Caco-2 (cell line): Measurements from ENCODE around the gene LDB3. TPM values are rescaled to one million over a fixed set of nuclear protein-coding genes. Genes with fewer than 3 reads are reported as not detected.

Source experiments
- BruUV-seq: library from RNA; stranded (reverse); fragments of 400-500 nt; replicated peaks from 2 replicates; lab custom pipeline; 2021; lab: Mats Ljungman, UMichigan
- CTCF ChIA-PET: fragments of 300-600 bp; sonication (Branson Sonifier 250); formaldehyde crosslinking; loops from one replicate; lab custom pipeline; 2022; ENCODE audit warnings: antibody characterized with exemption; lab: Charles Lee
- POLR2A ChIA-PET: fragments of 300-600 bp; sonication (Branson Sonifier 250); formaldehyde crosslinking; loops from one replicate; lab custom pipeline; 2022; ENCODE audit warnings: antibody characterized with exemption; lab: Charles Lee
- DNase-seq, 2 experiments: peaks; one replicate each; pipeline versions ENCODE4 v3.0.0 to v3.0.0-alpha.2; 2020 to 2022
- H3K27me3 ChIP-seq: replicated peaks from 2 replicates; pipeline ENCODE4 v1.6.0; 2011; ENCODE audit warnings: low read length; ENCODE audit not compliant: control insufficient read depth, insufficient read depth
- H3K36me3 ChIP-seq: 2 replicates; pipeline ENCODE4 v1.5.1; 2011; ENCODE audit warnings: low read length; ENCODE audit not compliant: control insufficient read depth, insufficient read depth
- H3K4me1 ChIP-seq: fragments of 250-450 bp; sonication (Bioruptor Pico); 2 replicates; pipeline ENCODE4 v1.5.1; 2020; ENCODE audit warnings: mild to moderate bottlenecking
- H3K4me3 ChIP-seq: 2 replicates; pipeline ENCODE4 v1.5.1; 2011; ENCODE audit warnings: low read depth, mild to moderate bottlenecking, control low read depth, low read length
- H3K9me3 ChIP-seq: fragments of 250-450 bp; sonication (Bioruptor Pico); 2 replicates; pipeline ENCODE4 v1.5.1; 2020; ENCODE audit warnings: mild to moderate bottlenecking, moderate library complexity
- H3K27ac Mint-ChIP-seq: one replicate; pipeline ENCODE4 v1.8.0; 2022; ENCODE audit warnings: mixed read lengths; ENCODE audit not compliant: unreplicated experiment
- H3K27me3 Mint-ChIP-seq: one replicate; pipeline ENCODE4 v1.8.0; 2022; ENCODE audit warnings: mixed read lengths; ENCODE audit not compliant: insufficient read depth, unreplicated experiment
- H3K36me3 Mint-ChIP-seq: one replicate; pipeline ENCODE4 v1.8.0; 2022; ENCODE audit warnings: mild to moderate bottlenecking, mixed read lengths; ENCODE audit not compliant: insufficient read depth, unreplicated experiment
- H3K4me1 Mint-ChIP-seq: one replicate; pipeline ENCODE4 v1.8.0; 2022; ENCODE audit warnings: low read depth, mixed read lengths; ENCODE audit not compliant: unreplicated experiment
- H3K4me3 Mint-ChIP-seq: one replicate; pipeline ENCODE4 v1.8.0; 2022; ENCODE audit warnings: mild to moderate bottlenecking, moderate library complexity, mixed read lengths; ENCODE audit not compliant: unreplicated experiment
- H3K9me3 Mint-ChIP-seq: one replicate; pipeline ENCODE4 v1.8.0; 2022; ENCODE audit warnings: mixed read lengths; ENCODE audit not compliant: unreplicated experiment
- CTCF ChIP-seq, 2 experiments: fragments of 200-600 bp in 1 of 2; IDR thresholded peaks; 1 replicate in 1 of 2; 2 replicates in 1 of 2; pipeline versions ENCODE4 v1.5.1 to v1.8.0; 2011 to 2022; ENCODE audit warnings: antibody characterized with exemption in 1 of 2, control low read depth in 1 of 2, inconsistent platforms in 1 of 2, low read depth in 1 of 2, low read length in 1 of 2, mild to moderate bottlenecking in 1 of 2, moderate library complexity in 1 of 2; ENCODE audit not compliant: insufficient read depth in 1 of 2, severe bottlenecking in 1 of 2, unreplicated experiment in 1 of 2
- intact Hi-C: fragments of 100-400 bp; cut with micrococcal nuclease; formaldehyde crosslinking; loops from one replicate; pipeline ENCODE4 v1.10.0; 2022; ENCODE audit not compliant: unreplicated experiment
- total RNA-seq: library from RNA; stranded (reverse); gene quantifications from 2 replicates; pipeline ENCODE4 v1.2.3, GENCODE V29; 2022

The LDB3 gene
- total RNA-seq, 1 experiment from 2014 or later: 0.09 TPM

- no TSS peak for BruUV-seq
- CTCF ChIA-PET: interaction anchor here (0.8 kb wide), 1 partner anchor 890 kb away, joined by 6 read pairs; no protein-coding TSS in a partner anchor
- intact Hi-C loops: no loop called here
These were observed 10.8 kb upstream of the LDB3 start for GRCh38 chr10:86657396-86658011.

GRCh38 chr10:86658261-86658741 lies 10.0 kb upstream of the LDB3 start:
- BruUV-seq: no TSS peak
- intact Hi-C loops: no loop called here
- H3K4me3 Mint-ChIP-seq: no peak overlapping the region
- no peak overlapping the region for H3K27ac Mint-ChIP-seq
- Histone ChIP-seq H3K36me3 (no peaks in the 10 kb centered on the region), H3K4me3 (no peak overlapping the region), H3K4me1 (no peaks in the 10 kb centered on the region), H3K9me3 (no peaks in the 10 kb centered on the region), H3K27me3 (no peaks in the 10 kb centered on the region)
- no peaks in the 10 kb centered on the region for H3K9me3 Mint-ChIP-seq
- ChIA-PET CTCF (no interaction called here), POLR2A (no interaction called here)
- H3K4me1 Mint-ChIP-seq: no peaks in the 10 kb centered on the region
- H3K27me3 Mint-ChIP-seq: no peaks in the 10 kb centered on the region
- peak in 1 of 2 experiments; percentile 29 for DNase-seq
- TF ChIP-seq CTCF (IDR thresholded peaks at IDR 0.05; ENCODE audit: insufficient read depth in 1 of 2, low read depth in 1 of 2, low read length in 1 of 2, severe bottlenecking in 1 of 2, unreplicated experiment in 1 of 2): no peak
- H3K36me3 Mint-ChIP-seq: no peaks in the 10 kb centered on the region

More at GRCh38 chr10:86657396-86658011, 10.8 kb upstream of the LDB3 start:
- Mint-ChIP-seq H3K9me3 (no peaks in the 10 kb centered on the region), H3K36me3 (no peaks in the 10 kb centered on the region), H3K4me1 (no peaks in the 10 kb centered on the region), H3K27me3 (no peaks in the 10 kb centered on the region), H3K27ac (no peak overlapping the region), H3K4me3 (no peak overlapping the region)
- no peaks in the 10 kb centered on the region for H3K36me3 ChIP-seq
- no peaks in the 10 kb centered on the region for H3K4me1 ChIP-seq
- no peaks in the 10 kb centered on the region for H3K27me3 ChIP-seq
- H3K4me3 ChIP-seq: no peak overlapping the region
- H3K9me3 ChIP-seq: no peaks in the 10 kb centered on the region
- no peak for TF ChIP-seq CTCF (IDR thresholded peaks at IDR 0.05; ENCODE audit: insufficient read depth in 1 of 2, low read depth in 1 of 2, low read length in 1 of 2, severe bottlenecking in 1 of 2, unreplicated experiment in 1 of 2)
- DNase-seq: peak in 1 of 2 experiments; percentile 26
- POLR2A ChIA-PET: no interaction called here

- ChIA-PET POLR2A (no interaction called here), CTCF (no interaction called here)
- H3K36me3 Mint-ChIP-seq: no peaks in the 10 kb centered on the region
- Histone ChIP-seq H3K4me1 (no peaks in the 10 kb centered on the region), H3K4me3 (no peak overlapping the region), H3K36me3 (no peaks in the 10 kb centered on the region), H3K27me3 (no peaks in the 10 kb centered on the region), H3K9me3 (no peaks in the 10 kb centered on the region)
- no peaks in the 10 kb centered on the region for H3K4me1 Mint-ChIP-seq
- peak in 1 of 2 experiments; percentile 30 for DNase-seq
- H3K27ac Mint-ChIP-seq: no peak overlapping the region
- H3K9me3 Mint-ChIP-seq: no peaks in the 10 kb centered on the region
- BruUV-seq: no TSS peak
- intact Hi-C loops: no loop called here
- no peak for TF ChIP-seq CTCF (IDR thresholded peaks at IDR 0.05; ENCODE audit: insufficient read depth in 1 of 2, low read depth in 1 of 2, low read length in 1 of 2, severe bottlenecking in 1 of 2, unreplicated experiment in 1 of 2)
- no peaks in the 10 kb centered on the region for H3K27me3 Mint-ChIP-seq
- no peak overlapping the region for H3K4me3 Mint-ChIP-seq
These were observed 9.6 kb upstream of the LDB3 start for GRCh38 chr10:86658751-86659150.
